Neural progenitor cell (in vitro differentiated cells): Measurements from ENCODE around the gene ZNF219.

ENCODE experiments used
- CTCF ChIP-seq: fragments of 200-600 bp; sonication (generic); IDR thresholded peaks from 2 replicates; pipeline ENCODE4 v1.5.1; 2017; ENCODE audit warnings: antibody characterized with exemption, mild to moderate bottlenecking
- EZH2 ChIP-seq: fragments of 200-600 bp; sonication (generic); IDR thresholded peaks from 2 replicates; pipeline ENCODE4 v1.6.1; 2017; ENCODE audit warnings: antibody characterized with exemption, mild to moderate bottlenecking, moderate library complexity
- EZH2phosphoT487 ChIP-seq: fragments of 200-600 bp; sonication (generic); IDR thresholded peaks from 2 replicates; pipeline ENCODE4 v1.6.1; 2017; ENCODE audit warnings: antibody characterized with exemption

DNA sequence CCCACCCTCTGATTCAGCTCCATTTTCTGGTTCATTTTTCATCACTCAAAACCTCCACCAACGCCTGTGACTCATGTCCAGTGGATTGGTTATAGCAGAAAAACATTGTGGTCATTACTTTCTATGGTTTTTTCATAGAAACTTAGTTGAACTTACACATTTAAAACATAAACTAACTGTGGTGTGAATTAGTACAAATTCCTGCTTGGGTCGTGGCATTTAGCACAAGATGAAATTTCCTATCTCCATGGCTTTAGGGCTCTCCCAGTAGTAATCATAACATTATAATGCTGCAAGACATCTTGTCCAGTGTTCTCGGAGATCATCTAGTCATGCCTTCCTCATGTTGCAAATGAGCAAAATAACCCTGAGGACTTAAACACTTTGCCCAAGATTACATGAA, 49.2 kb downstream of the ZNF219 start:
- TF ChIP-seq CTCF, result no peak
- TF ChIP-seq EZH2, result no peak
- TF ChIP-seq EZH2phosphoT487, result no peak
